ENCODE data around the gene FIS1.

FIS1 gene

DNA sequence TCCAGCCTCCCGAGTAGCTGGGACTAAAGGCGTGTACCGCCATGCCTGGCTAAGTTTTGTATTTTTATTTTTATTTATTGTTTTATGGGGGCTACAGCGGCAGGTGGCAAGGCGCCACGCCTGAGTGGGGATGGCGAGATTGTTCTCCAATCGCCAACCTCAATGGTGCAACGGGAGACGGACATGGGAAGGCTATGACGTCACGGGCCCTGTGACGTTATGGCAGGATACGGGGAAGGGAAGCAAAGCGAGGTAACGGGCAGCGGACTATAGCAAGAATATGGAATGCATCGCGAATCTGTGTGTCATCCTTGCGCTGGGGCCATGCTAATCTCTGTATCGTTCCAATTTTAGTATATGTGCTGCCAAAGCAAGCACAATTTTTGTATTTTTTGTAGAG, 24.8 kb upstream of the FIS1 start:
- TF ChIP-seq, protein P1, sequence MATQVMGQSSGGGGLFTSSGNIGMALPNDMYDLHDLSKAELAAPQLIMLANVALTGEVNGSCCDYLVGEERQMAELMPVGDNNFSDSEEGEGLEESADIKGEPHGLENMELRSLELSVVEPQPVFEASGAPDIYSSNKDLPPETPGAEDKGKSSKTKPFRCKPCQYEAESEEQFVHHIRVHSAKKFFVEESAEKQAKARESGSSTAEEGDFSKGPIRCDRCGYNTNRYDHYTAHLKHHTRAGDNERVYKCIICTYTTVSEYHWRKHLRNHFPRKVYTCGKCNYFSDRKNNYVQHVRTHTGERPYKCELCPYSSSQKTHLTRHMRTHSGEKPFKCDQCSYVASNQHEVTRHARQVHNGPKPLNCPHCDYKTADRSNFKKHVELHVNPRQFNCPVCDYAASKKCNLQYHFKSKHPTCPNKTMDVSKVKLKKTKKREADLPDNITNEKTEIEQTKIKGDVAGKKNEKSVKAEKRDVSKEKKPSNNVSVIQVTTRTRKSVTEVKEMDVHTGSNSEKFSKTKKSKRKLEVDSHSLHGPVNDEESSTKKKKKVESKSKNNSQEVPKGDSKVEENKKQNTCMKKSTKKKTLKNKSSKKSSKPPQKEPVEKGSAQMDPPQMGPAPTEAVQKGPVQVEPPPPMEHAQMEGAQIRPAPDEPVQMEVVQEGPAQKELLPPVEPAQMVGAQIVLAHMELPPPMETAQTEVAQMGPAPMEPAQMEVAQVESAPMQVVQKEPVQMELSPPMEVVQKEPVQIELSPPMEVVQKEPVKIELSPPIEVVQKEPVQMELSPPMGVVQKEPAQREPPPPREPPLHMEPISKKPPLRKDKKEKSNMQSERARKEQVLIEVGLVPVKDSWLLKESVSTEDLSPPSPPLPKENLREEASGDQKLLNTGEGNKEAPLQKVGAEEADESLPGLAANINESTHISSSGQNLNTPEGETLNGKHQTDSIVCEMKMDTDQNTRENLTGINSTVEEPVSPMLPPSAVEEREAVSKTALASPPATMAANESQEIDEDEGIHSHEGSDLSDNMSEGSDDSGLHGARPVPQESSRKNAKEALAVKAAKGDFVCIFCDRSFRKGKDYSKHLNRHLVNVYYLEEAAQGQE (IDR thresholded peaks at IDR 0.05; ENCODE audit: insufficient read depth in 1 of 2, low read depth in 2 of 2, low read length in 2 of 2): no peak
- TF ChIP-seq POLR2AphosphoS5 (IDR thresholded peaks at IDR 0.05; ENCODE audit: low read depth, low read length) (no peak), SIN3A (IDR thresholded peaks at IDR 0.05; ENCODE audit: borderline replicate concordance, insufficient read depth, low read length) (no peak), TAF1 (IDR thresholded peaks at IDR 0.05; ENCODE audit: borderline replicate concordance, insufficient read depth, low read length) (no peak), FOXP2 (optimal IDR thresholded peaks at IDR 0.05; ENCODE audit: borderline replicate concordance, extremely low read depth, extremely low read length, insufficient read depth) (no peak)

DNA sequence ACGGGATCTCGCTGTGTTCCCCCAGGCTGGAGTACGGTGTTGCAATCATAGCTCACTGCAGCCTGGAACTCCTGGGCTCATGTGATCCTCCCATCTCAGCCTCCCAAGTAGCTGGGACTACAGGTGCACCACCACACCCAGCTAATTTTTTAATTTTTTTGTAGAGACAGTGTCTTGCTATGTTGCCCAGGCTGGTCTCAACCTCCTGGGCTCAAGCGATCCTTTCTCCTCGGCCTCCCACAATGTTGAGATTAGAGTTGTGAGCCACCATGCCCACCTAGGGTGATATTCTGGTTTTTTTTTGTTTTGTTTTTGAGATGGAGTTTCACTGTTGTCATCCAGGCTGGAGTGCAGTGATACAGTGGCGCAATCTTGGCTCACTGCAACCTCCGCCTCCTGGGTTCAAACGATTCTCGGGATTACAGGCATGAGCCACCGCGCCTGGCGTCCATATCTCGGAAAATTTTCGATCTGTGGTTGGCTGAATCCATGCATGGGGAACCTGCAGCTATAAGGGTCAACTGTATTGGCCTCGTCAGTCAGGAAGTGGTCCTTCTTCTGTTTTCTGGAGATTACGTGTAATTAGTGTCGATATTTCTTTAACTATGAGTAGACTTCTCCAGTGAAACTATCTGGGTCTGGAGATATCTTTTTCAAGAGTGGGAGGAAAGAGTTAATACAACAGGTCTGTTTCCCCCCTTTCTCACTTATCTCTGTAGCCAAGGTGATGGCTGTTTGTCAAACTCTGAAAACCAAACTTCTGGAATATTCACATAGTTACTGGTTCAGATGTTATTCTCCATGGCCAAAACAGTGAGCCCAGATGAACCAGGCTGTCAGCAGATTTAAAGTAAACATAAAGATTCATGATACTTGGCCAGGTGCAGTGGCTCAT, 21.0 kb upstream of the FIS1 start:
- TF ChIP-seq POLR2AphosphoS5 (IDR thresholded peaks at IDR 0.05; ENCODE audit: low read depth, low read length): no peak
- TF ChIP-seq FOXP2 (optimal IDR thresholded peaks at IDR 0.05; ENCODE audit: borderline replicate concordance, extremely low read depth, extremely low read length, insufficient read depth): no peak
- no peak for TF ChIP-seq SIN3A (IDR thresholded peaks at IDR 0.05; ENCODE audit: borderline replicate concordance, insufficient read depth, low read length)
- TF ChIP-seq, protein P1 (IDR thresholded peaks at IDR 0.05; ENCODE audit: insufficient read depth in 1 of 2, low read depth in 2 of 2, low read length in 2 of 2): no peak
- TF ChIP-seq TAF1 (IDR thresholded peaks at IDR 0.05; ENCODE audit: borderline replicate concordance, insufficient read depth, low read length): no peak

DNA sequence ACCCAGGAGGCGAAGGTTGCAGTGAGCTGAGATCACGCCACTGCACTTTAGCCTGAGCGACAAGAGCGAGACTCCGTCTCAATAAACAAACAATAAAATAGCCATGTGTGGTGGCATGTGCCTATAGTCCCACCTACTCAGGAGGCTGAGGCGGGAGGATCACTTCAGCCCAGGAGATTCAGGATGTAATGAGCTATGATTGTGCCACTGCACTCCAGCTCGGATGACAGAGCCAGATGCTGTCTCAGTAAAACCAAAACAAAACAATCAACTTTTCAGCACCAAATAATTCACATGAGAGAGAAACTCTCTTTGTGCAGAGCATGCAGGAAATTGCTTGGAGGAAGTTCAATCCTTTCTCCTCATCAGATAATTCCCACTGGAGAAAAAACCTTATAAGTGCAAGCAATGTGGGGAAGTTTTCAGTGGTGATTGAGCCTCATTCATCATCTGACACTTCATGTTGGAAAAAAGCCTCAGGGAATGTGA, 13.4 kb upstream of the FIS1 start:
- TF ChIP-seq FOXP2 (optimal IDR thresholded peaks at IDR 0.05; ENCODE audit: borderline replicate concordance, extremely low read depth, extremely low read length, insufficient read depth) (no peak), POLR2AphosphoS5 (IDR thresholded peaks at IDR 0.05; ENCODE audit: low read depth, low read length) (no peak), SIN3A (IDR thresholded peaks at IDR 0.05; ENCODE audit: borderline replicate concordance, insufficient read depth, low read length) (no peak), TAF1 (IDR thresholded peaks at IDR 0.05; ENCODE audit: borderline replicate concordance, insufficient read depth, low read length) (no peak)
- TF ChIP-seq, protein P1 (IDR thresholded peaks at IDR 0.05; ENCODE audit: insufficient read depth in 1 of 2, low read depth in 2 of 2, low read length in 2 of 2): no peak

DNA sequence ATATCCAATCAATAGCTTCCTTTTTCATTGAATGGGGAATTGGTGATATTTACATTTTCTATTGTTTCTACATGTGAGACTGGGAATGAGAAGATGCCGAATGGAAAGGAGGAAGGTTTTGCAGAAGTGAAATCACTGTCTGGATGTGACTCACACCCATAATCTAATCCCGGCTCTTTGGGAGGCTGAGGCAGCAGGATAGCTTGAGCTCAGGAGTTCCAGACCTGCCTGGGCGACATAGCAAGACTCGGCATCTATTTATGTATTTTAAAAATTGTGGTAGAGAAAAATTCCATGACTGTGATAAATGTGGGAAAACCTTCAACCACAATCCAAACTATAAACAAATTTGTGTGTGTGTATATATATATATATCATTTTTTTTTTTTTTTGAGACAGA, 10.9 kb upstream of the FIS1 start:
- TF ChIP-seq FOXP2 (optimal IDR thresholded peaks at IDR 0.05; ENCODE audit: borderline replicate concordance, extremely low read depth, extremely low read length, insufficient read depth): no peak

DNA sequence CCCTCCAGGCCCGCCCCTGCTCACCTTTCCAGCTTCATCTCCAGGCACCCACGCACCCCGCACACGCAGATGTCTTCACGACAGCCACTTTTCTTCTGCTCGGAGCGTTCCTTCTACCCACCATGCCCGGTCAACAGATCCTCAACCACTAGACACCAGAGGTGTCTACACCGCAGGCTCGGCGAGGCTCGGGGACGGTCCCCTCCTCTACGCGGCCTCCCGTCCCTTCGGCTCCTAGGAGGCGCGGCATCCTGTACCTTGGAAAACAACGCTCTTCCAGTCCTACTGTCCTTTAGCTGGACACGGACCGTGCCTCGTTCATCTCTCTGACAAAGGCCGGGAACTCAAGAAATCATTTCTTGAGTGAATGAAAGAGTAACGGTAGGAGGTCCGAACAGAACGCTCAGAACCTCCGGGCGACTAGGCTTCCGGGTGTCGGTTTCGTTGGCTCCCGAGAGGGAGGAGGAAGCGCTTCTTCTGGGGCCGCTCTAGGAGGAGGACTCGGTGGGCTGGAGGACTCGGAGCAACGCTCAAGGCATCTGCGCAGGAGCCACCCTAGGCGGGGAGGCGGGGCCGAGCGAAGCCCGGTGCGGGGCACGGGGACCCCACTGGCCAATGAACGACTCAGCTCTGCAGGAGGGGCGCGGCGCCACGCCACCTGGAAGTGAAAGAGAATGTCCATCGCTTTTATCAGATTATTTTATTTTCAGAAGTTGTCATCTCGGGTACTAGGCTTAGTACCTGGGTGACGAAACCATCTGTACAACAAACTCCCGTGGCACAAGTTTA, 7.2 kb upstream of the FIS1 start:
- TF ChIP-seq TAF1 (IDR thresholded peaks at IDR 0.05; ENCODE audit: borderline replicate concordance, insufficient read depth, low read length) (peak; percentile 52; the same call in 1 of the 2 replicates), POLR2AphosphoS5 (IDR thresholded peaks at IDR 0.05; ENCODE audit: low read depth, low read length) (peak; percentile 68), SIN3A (IDR thresholded peaks at IDR 0.05; ENCODE audit: borderline replicate concordance, insufficient read depth, low read length) (peak; percentile 73; the same call in 1 of the 2 replicates), FOXP2 (optimal IDR thresholded peaks at IDR 0.05; ENCODE audit: borderline replicate concordance, extremely low read depth, extremely low read length, insufficient read depth) (no peak)
- TF ChIP-seq, protein P1 (IDR thresholded peaks at IDR 0.05; ENCODE audit: insufficient read depth in 1 of 2, low read depth in 2 of 2, low read length in 2 of 2): no peak

All from PFSK-1 (cell line).